Astrocyte of the cerebellum (primary cell): ENCODE data around the gene DMRTC2.

ENCODE experiments used
- DNase-seq: peaks from one replicate; pipeline ENCODE4 v3.0.0-alpha.2; 2011; ENCODE audit warnings: low read depth
- H3K4me3 ChIP-seq: 2 replicates; pipeline ENCODE4 v1.5.1; 2011; ENCODE audit warnings: mild to moderate bottlenecking, low read depth, low read length, moderate library complexity
- CTCF ChIP-seq: IDR thresholded peaks from 2 replicates; pipeline ENCODE4 v1.5.1; 2012; ENCODE audit warnings: low read length, low read depth, moderate library complexity, mild to moderate bottlenecking; ENCODE audit errors: missing control alignments
- in situ Hi-C: cut with HindIII; loops from 2 replicates; pipeline ENCODE4 v1.10.0; 2017; ENCODE audit warnings: low sequenced_read_pairs

Gene DMRTC2

GRCh38 chr19:41843371-41843770 is 1.5 kb upstream of the DMRTC2 start:
- no peak for DNase-seq
- in situ Hi-C loops = no loop called here
- H3K4me3 ChIP-seq = no peak overlapping the region
- no peak for TF ChIP-seq CTCF

- no peak for DNase-seq
- in situ Hi-C loops = no loop called here
- no peak for TF ChIP-seq CTCF
- H3K4me3 ChIP-seq = no peak within 1 kb of the TSS
Observed at GRCh38 chr19:41844601-41845000, 241 bp upstream of the DMRTC2 start, which contains the start of gene LYPD4. Gene LYPD4, minus strand, starts transcription at chr19:41844683. Its CDS starts 5,398 bp downstream, at chr19:41839285.

DNA sequence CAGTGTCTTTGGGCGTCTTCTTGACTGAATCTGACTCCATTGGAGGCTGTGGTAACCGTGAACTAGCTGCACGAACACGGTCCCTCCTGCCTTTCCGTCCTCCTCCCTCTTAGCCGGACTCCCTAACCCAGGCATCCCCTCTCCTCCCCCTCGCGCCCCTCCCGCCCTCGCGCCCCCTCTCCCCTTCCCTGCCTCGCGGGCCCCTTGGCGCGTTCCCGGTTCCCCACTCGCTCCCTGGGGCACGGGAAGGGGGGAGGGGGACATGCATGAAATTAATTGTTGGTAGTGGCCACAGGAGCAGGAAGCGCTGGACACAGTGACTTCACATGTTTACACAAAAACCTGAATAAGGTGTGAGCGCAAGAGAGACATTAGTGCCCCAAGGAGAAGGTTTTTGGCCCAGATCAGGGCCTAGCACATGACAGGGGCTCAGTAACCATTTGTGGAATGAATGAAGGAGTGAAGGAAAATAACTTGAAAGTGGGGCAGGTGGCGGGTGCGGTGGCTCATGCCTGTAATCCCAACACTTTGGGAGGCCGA is 279 bp downstream of the DMRTC2 start:
- in situ Hi-C loops = no loop called here
- no peak for TF ChIP-seq CTCF
- H3K4me3 ChIP-seq = no peak overlapping the region
- DNase-seq = no peak

GRCh38 chr19:41847351-41848105 is 2.7 kb downstream of the DMRTC2 start:
- DNase-seq = no peak
- in situ Hi-C loops = no loop called here
- no peak for TF ChIP-seq CTCF
- no peak overlapping the region for H3K4me3 ChIP-seq

DNA sequence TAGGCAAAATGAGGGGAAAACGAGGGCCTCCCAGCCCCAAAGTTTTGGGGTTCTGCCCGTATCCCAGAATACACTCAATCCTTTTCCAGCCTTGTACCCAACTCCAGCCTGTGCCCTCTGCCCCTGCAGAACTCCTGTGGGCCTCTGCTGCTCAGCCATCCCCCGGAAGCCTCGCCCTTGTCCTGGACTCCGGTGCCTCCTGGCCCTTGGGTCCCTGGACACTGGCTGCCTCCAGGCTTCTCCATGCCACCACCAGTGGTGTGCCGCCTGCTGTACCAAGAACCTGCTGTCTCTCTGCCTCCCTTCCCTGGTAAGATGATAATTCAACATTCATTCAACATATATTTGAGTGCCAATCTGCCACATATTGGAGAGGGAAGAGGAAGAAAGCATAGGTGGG is 3.8 kb downstream of the DMRTC2 start:
- no peak overlapping the region for H3K4me3 ChIP-seq
- in situ Hi-C loops = no loop called here
- TF ChIP-seq CTCF = no peak
- DNase-seq = no peak

DNA sequence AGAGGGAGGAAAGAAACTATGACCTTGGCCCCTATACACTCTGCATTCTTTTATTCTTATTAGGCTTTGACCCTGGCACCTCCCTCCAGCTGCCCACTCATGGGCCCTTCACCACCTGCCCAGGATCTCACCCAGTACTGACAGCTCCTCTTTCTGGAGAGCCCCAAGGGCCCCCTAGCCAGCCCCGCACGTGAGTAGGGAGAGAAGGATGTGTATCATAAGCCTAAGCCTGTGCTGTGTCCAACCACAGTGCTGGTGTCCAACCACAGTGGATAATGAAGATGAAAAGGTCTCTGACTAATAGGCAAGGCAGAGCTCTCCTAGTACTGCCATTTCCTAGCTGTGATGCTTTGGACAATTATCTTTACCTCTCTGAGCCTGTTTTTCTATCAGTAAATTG is 4.2 kb downstream of the DMRTC2 start:
- no peak for TF ChIP-seq CTCF
- in situ Hi-C loops = no loop called here
- DNase-seq = no peak
- H3K4me3 ChIP-seq = no peak overlapping the region
